Testis (tissue), 3 donors: ENCODE results near the gene SLFN5. TPM values are rescaled to one million over a fixed set of nuclear protein-coding genes. Genes with fewer than 3 reads are reported as not detected.

Experiments used
- DNase-seq: peaks from one replicate; pipeline ENCODE4 v3.0.0-alpha.2; 2019
- H3K27ac ChIP-seq, 2 donors: fragments of 200-600 bp; sonication (generic); one replicate each; pipeline ENCODE4 v1.5.1; 2019
- H3K27me3 ChIP-seq: fragments of 200-600 bp; sonication (generic); one replicate; pipeline ENCODE4 v1.5.1; 2019
- H3K36me3 ChIP-seq: fragments of 200-600 bp; sonication (generic); one replicate; pipeline ENCODE4 v1.5.1; 2017; ENCODE audit warnings: low read depth; ENCODE audit errors: missing control alignments
- H3K4me1 ChIP-seq: fragments of 200-600 bp; sonication (generic); one replicate; pipeline ENCODE4 v1.5.1; 2019
- H3K4me3 ChIP-seq, 2 donors: fragments of 200-600 bp; sonication (generic); one replicate each; pipeline ENCODE4 v1.5.1; 2017 to 2019
- H3K9me3 ChIP-seq: fragments of 200-600 bp; sonication (generic); one replicate; pipeline ENCODE4 v1.5.1; 2017
- CTCF ChIP-seq, 3 experiments: fragments of 450-650 bp in 2 of 3; fragments of 200-600 bp in 1 of 3; sonication (generic) in 1 of 3; IDR thresholded peaks; one replicate each; pipeline ENCODE4 v1.5.1; 2016 to 2019; ENCODE audit warnings: antibody characterized with exemption in 3 of 3, mild to moderate bottlenecking in 2 of 3, moderate library complexity in 1 of 3
- POLR2A ChIP-seq: fragments of 450-650 bp; IDR thresholded peaks from one replicate; pipeline ENCODE4 v1.6.1; 2017; ENCODE audit warnings: antibody characterized with exemption, mild to moderate bottlenecking, moderate library complexity
- WGBS, 2 donors: methylation state at CpG; one replicate each; pipeline ENCODE4 v1.1.5; 2018; 5-methylcytosine and 5-hydroxymethylcytosine counted together
- intact Hi-C: fragments of 100-400 bp; cut with DNase I; formaldehyde crosslinking; loops from one replicate; pipeline ENCODE4 v1.15.1; 2023; ENCODE audit warnings: low total_unique reads
- polyA plus RNA-seq: library from polyadenylated mRNA; stranded (reverse); fragments of 350-450 nt; fragmentation: Illumina TruSeq; extraction: RNeasy Lipid Tissue Mini Kit (QIAGEN cat#74804); gene quantifications from one replicate; pipeline ENCODE4 v1.2.3, GENCODE V29; 2014; ENCODE audit warnings: low read depth, low replicate concordance; ENCODE audit not compliant: insufficient read depth
- total RNA-seq, 2 donors: library from RNA; depleted of rRNA; stranded (reverse); fragments of >200 nt; gene quantifications; one replicate each; pipeline ENCODE4 v1.2.3, GENCODE V29; 2016

The SLFN5 gene
- total and polyA plus RNA-seq, 3 donors from 2014 or later, result 2.4 to 6.1 (median 5.9) TPM

DNA sequence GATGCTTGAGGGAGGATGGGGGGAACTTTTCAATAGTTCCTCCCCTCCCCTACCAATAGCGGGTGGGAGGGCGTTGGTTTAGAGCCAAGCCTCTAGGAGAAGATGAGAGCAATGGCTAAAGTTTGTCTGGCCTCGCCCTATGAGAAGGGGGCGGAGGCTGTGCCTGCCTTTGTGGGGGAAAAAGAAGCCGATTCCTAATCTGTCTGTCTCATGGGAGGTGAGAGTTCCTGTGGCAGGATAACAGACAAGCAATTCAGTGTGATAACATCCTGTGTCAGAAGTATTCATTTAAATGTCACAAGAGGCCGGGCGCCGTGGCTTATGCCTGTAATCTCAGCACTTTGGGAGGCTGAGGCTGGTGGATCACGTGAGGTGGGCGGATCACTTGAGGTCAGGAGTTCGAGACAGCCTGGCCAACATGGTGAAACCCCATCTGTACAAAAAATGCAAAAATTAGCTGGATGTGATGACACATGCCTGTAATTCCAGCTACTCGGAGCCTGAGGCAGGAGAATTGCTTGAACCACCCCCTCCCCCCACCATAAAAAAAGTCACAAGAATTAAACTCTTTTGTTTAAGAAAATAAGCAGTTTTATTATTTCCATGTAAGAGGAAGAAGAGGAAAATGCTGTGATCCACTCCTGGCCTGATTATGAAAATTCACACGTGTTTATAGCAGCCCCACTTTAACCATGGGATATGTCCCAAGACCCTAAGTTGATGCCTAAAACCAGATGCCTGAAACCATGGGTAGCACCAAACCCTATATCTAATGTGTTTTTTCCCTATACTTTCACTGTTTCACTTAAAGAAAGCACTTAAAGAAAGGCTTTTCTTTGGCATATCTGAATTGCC lies 1.7 kb downstream of the SLFN5 start:
- TF ChIP-seq CTCF (IDR thresholded peaks at IDR 0.05) (no peak), POLR2A (no peak)
- peak overlapping the region in 1 of 2 donors; percentile 90 for H3K27ac ChIP-seq
- intact Hi-C loops, result no loop called here
- DNase-seq, result peak; percentile 51
- H3K27me3 ChIP-seq, result no peaks in the 10 kb centered on the region
- WGBS, 2 donors, result 15 to 30% methylated on average over 13 of the region's 13 CpGs
- H3K4me1 ChIP-seq, result peaks cover 22% of the 10 kb centered on the region
- no peaks in the 10 kb centered on the region for H3K9me3 ChIP-seq
- peak overlapping the region in 1 of 2 donors; percentile 62 for H3K4me3 ChIP-seq
- H3K36me3 ChIP-seq, result no peaks in the 10 kb centered on the region

DNA sequence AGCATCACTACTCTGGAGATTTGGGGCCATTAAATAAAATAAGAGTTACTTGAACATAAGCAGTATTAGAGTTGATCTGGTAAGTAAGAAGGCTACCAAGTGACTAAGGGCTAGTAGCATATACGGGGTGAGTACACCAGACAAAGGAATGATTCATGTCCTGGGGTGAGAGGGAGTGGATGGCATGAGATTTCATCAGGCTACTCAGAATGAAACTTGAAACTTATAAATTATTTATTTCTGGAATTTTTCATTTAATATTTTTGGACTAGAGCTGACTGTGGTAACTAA lies 2.3 kb downstream of the SLFN5 start:
- no peaks in the 10 kb centered on the region for H3K27me3 ChIP-seq
- intact Hi-C loops, result no loop called here
- peaks cover 21% of the 10 kb centered on the region for H3K4me1 ChIP-seq
- H3K9me3 ChIP-seq, result no peaks in the 10 kb centered on the region
- no peak for DNase-seq
- no peak overlapping the region for H3K27ac ChIP-seq
- H3K36me3 ChIP-seq, result no peaks in the 10 kb centered on the region
- no peak overlapping the region for H3K4me3 ChIP-seq
- TF ChIP-seq POLR2A (no peak), CTCF (IDR thresholded peaks at IDR 0.05) (no peak)
- WGBS, 2 donors, result 30 to 45% methylated on average over 1 of the region's 1 CpG

GRCh38 chr17:35252651-35253050 lies 9.8 kb downstream of the SLFN5 start:
- H3K36me3 ChIP-seq, result no peaks in the 10 kb centered on the region
- no peaks in the 10 kb centered on the region for H3K27me3 ChIP-seq
- DNase-seq, result no peak
- H3K27ac ChIP-seq, result no peak overlapping the region
- TF ChIP-seq POLR2A (no peak), CTCF (IDR thresholded peaks at IDR 0.05) (no peak)
- H3K4me3 ChIP-seq, result no peak overlapping the region
- H3K9me3 ChIP-seq, result no peaks in the 10 kb centered on the region
- 61 to 71% methylated on average over 2 of the region's 2 CpGs for WGBS, 2 donors
- no peaks in the 10 kb centered on the region for H3K4me1 ChIP-seq
- intact Hi-C loops, result no loop called here

GRCh38 chr17:35254107-35254773 lies 11.4 kb downstream of the SLFN5 start:
- no peaks in the 10 kb centered on the region for H3K36me3 ChIP-seq
- no peaks in the 10 kb centered on the region for H3K9me3 ChIP-seq
- no peaks in the 10 kb centered on the region for H3K4me1 ChIP-seq
- intact Hi-C loops, result no loop called here
- no peaks in the 10 kb centered on the region for H3K27me3 ChIP-seq
- WGBS, 2 donors, result 80 to 82% methylated on average over 8 of the region's 8 CpGs
- DNase-seq, result peak; percentile 30
- H3K27ac ChIP-seq, result no peak overlapping the region
- no peak for TF ChIP-seq POLR2A
- no peak for TF ChIP-seq CTCF (IDR thresholded peaks at IDR 0.05)
- H3K4me3 ChIP-seq, result no peak overlapping the region
